HG02759 (cell line): ENCODE results near the gene GOLGA2.

Experiments used
- ATAC-seq: cut with Tn5 transposase; IDR thresholded peaks from one replicate; pipeline ENCODE4 v1.9.1; 2021; ENCODE audit warnings: mild to moderate bottlenecking, moderate library complexity; ENCODE audit not compliant: unreplicated experiment

The GOLGA2 gene

DNA sequence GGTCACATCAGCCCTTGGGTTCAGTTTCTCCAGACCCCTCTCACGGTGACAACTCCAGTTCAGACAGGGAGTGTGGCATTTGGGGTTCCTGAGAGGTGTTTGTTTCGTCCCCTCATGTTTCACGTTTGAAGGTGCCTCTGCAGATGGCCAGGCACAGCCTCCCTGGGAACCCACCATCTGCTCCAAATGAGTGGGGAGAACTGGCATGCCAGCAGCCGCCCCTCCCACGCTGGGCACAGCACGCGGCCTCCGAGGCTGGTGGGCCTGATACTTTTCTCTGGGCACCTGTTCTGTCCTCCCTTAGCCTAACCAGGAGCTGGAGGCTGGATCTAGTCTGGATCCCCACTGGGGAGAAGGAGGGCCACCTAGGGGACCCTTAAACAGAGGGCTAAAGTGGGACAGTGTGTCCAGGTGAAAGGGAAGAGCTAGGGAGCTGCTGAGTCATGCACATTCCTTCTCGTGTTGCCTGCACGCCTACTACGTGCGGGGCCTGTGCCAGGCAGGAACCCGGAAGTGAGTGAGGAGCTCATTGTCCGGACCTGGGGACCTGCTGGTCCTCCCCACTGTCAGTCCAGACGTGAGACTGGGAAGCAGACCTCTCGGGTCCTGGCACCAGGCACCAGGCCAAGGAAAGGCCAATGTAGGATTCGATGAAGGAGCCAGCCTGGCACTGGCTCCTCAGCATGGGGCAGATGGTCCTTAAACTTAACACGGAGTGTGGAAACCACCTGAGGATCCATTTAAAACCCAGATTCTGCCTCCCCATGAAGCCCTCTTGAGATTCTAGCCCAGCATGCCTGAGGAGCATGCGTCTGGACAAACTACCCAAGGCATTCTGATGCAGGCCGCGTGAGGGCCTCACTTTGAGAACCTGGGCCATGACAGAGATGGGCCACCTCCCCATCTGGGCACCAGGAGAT is 61.0 kb downstream of the GOLGA2 start:
- no peak for ATAC-seq

GRCh38 chr9:128213746-128214497 is 61.9 kb downstream of the GOLGA2 start:
- ATAC-seq = no peak

GRCh38 chr9:128211981-128212281 is 63.9 kb downstream of the GOLGA2 start:
- ATAC-seq = no peak

DNA sequence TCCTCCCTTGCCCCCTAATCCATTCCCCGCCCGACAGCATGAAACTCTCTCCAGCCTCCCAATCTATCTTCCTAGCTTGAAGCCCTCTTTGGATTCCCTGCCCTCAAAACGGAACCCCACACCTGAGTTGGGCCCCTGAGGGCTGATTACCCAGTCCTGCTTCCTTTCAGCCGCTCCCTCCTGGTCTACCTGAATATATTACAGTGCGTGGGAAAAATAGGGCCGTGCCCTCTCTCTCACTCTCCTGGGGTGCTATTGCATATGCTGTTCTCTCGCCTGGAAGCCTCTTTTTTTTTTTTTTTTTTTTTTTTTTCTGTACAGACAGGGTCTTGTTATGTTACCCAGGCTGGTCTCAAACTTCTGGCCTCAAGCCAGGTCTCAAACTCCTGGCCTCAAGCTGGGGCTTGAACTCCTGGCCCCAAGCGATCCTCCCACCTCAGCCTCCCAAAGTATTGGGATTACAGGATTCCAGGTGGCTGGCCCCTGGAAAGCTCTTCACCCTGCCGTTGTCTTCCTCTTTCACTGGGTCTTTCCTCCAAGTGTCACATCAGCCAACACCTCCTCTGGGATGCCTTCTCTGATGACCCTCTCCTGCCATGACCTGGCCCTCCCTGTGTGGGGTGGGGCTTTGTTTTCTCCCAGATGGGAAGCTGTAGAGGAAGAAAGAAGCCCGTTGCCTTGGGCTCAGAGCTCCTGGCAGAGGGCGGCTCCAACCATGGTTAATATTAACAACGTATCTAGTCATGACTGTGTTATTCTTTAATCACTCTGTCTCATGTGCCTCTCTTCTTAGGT is 64.4 kb downstream of the GOLGA2 start:
- ATAC-seq = no peak

GRCh38 chr9:128208946-128209669 is 66.7 kb downstream of the GOLGA2 start:
- ATAC-seq = no peak

DNA sequence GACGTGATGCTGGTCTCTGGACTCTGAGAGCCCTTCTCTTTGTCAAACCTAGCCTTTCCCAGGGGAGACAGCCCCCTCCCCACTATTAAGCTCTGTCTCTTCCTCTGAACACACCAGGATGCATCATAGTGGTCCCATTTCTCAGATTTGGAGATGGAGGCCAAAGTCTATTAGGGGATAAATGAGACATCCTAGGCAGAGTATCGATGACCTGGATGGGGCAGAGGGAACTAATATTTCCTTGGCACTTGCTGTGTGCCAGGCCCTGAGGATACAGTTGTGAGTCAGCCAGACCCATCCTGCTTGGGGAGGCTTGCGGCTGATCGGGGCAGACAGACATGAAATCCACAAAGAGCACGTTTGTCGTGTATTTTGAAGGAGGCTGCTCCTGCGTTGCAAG is 67.4 kb downstream of the GOLGA2 start:
- no peak for ATAC-seq

DNA sequence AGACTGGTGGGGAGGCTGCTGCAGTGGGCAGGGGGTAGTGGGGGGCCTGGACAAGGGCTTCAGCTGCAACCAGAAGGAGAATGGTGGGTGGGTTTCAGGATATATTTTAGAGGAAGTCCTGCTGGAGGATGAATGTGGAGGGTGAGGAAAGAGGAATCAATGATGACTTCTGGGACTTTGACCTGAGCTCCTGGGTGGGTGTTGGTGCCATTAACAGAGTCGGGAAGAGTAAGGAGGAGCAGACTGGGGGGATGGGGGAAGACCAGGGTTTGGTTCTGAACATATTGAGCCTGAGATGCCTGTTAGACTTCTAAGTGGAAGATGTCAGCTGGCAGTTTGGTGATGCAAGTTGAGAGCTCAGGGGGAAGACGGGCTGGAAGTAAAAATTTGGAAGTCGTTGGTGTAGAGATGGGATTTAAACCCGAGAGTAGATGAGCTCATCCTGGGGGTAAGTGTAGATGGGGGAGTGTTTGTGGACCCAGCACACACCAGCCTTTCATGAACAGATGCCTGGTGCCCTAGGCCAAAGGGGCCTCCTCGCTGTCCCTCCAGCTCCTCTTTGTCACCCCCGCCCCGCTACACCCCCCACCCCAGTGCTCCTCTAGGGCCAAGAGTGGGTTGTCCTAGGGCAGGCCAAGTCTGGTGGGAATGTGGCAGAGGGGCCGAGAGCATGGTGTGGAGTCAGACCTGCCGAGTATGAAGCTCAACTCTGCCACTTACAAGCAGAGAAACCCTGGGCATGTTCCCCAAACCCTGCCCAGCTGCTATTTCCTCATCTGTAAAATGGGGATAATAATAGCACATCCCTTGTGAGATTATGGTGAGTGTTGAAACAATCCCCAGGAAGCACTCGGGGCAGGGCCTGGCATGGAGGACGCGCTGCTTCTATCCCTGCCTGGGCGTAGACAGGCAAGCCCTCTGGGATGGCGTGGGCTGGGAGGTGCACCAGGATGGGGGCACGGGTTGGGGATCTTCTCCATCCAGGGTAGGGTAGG is 68.6 kb downstream of the GOLGA2 start:
- ATAC-seq = no peak

GRCh38 chr9:128206484-128206883 is 69.3 kb downstream of the GOLGA2 start:
- ATAC-seq = no peak
